NCI-H1092 treated with DMSO at 0.1 percent for 48 hours (cell line): ENCODE measurements around the gene ARL15.

Source experiments
- DNase-seq: peaks from one replicate; lab custom pipeline; 2025; lab: John Stamatoyannopoulos, UW

The ARL15 gene

GRCh38 chr5:54282876-54283275 is 27.5 kb downstream of the ARL15 start:
- DNase-seq: no peak

- DNase-seq: no peak
These were observed 28.2 kb downstream of the ARL15 start for GRCh38 chr5:54281960-54282692.

GRCh38 chr5:54279960-54280359 is 30.4 kb downstream of the ARL15 start:
- no peak for DNase-seq

GRCh38 chr5:54278979-54279717 is 31.2 kb downstream of the ARL15 start:
- DNase-seq: no peak

GRCh38 chr5:54278036-54278830 is 32.1 kb downstream of the ARL15 start:
- no peak for DNase-seq

- no peak for DNase-seq
These were observed 34.3 kb downstream of the ARL15 start for GRCh38 chr5:54276048-54276447.

GRCh38 chr5:54275361-54275760 is 35.0 kb downstream of the ARL15 start:
- DNase-seq: no peak

- DNase-seq: no peak
These were observed 35.4 kb downstream of the ARL15 start for GRCh38 chr5:54274944-54275343.

GRCh38 chr5:54273715-54274114 is 36.7 kb downstream of the ARL15 start:
- DNase-seq: no peak

- no peak for DNase-seq
These were observed 37.6 kb downstream of the ARL15 start for GRCh38 chr5:54272746-54273145.

- no peak for DNase-seq
These were observed 40.0 kb downstream of the ARL15 start for GRCh38 chr5:54270326-54270725.

- DNase-seq: no peak
These were observed 45.8 kb downstream of the ARL15 start for GRCh38 chr5:54264574-54264973.

- no peak for DNase-seq
These were observed 46.9 kb downstream of the ARL15 start for GRCh38 chr5:54263447-54263846.

- DNase-seq: no peak
These were observed 48.8 kb downstream of the ARL15 start for GRCh38 chr5:54261596-54261995.

- DNase-seq: no peak
These were observed 50.4 kb downstream of the ARL15 start for GRCh38 chr5:54259981-54260380.

GRCh38 chr5:54259090-54259489 is 51.3 kb downstream of the ARL15 start:
- no peak for DNase-seq

- DNase-seq: no peak
These were observed 52.8 kb downstream of the ARL15 start for GRCh38 chr5:54257366-54258118.

- no peak for DNase-seq
These were observed 55.7 kb downstream of the ARL15 start for GRCh38 chr5:54254482-54255198.

- no peak for DNase-seq
These were observed 58.4 kb downstream of the ARL15 start for GRCh38 chr5:54251981-54252380.

GRCh38 chr5:54249210-54250028 is 61.0 kb downstream of the ARL15 start:
- no peak for DNase-seq
